Stromal cell of bone marrow (primary cell): ENCODE measurements around the gene WARS2.
A peak's percentile ranks its signal among the peaks of the same experiment; 100 is the strongest.

ENCODE experiments used
- DNase-seq: peaks from one replicate; pipeline ENCODE4 v3.0.0-alpha.2; 2012; ENCODE audit warnings: low read depth

WARS2 gene

DNA sequence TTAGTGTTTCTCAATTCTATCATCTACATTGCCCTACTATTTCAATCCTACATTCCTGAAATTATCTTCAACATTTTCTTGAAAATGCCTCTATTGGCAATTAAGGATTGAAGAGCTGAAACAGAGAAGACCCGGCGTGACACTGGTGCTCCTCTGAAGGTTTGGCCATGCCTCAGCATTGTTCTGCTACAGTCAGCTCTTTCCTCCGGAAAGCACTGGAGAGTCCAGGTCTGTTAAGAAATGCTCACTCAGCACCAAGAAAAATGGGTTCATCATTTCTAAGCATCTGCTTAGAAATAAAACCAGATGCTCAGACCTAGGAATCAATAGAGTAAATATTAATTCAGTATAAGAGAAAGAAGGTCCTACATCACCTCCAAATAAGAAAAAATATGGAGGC lies 58.8 kb downstream of the WARS2 start:
- no peak for DNase-seq

DNA sequence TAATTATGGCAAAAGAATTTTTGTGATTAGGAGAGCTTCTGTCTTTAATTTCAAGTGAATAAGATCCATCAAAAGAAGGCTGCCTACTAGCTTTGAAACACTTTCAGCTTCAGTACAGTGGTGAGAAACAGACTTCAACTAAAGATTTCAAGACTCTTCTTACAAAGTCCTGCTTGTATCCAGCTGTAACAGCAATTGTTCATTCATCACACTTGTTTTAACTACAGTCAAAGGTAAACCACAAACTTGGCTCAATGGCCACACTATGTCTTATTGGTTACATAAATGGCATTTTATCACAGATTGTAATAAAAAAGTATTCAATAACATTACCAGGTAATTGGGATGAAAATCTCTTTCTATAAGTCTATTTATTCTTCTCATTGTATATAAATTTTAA lies 59.2 kb downstream of the WARS2 start:
- DNase-seq = no peak

DNA sequence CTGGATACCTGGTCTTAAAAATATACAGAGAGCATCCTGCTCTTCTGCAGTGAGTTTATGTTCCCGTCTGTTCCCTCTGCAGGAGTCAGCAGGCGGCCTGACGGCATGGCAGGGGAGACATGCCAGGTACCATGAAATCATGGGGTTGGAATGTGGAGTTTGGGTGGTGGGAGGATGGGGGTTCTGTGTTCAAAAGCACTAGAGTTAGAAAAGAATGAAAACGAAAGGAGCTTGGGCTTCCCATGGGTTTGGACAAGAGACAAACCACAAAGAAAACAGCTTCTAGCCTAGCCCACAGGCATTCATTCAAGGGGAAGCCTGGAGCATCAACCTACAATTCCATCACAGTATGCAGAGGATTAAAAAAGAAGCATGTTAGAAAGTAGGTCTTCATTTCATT lies 59.9 kb downstream of the WARS2 start:
- peak; percentile 81 for DNase-seq

GRCh38 chr1:119079881-119080280 lies 60.6 kb downstream of the WARS2 start:
- DNase-seq = no peak

GRCh38 chr1:119075614-119076013 lies 64.8 kb downstream of the WARS2 start:
- DNase-seq = peak; percentile 78

GRCh38 chr1:119071321-119071720 lies 69.1 kb downstream of the WARS2 start:
- no peak for DNase-seq

DNA sequence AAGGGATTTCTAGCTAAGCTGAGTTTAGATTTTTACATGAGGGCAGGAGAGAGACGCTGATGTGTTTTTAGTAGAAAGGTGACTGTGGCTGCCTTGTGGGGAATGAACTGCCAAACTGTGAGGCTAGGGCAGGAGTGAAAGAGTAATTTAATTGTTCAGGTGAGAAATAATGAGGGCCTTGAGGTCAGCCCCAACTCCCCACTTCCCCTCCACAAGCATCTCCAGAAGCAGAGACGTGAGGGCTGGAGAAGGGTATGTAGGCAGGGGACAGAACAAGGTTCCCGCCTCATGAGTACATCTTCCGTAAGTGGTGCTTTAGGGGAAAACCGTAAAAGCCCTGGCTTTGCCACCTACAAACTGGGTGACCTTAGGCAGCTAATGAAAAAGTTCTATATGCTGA lies 70.8 kb downstream of the WARS2 start:
- no peak for DNase-seq

- DNase-seq = no peak
Observed at GRCh38 chr1:119068427-119068826, 72.0 kb downstream of the WARS2 start.

DNA sequence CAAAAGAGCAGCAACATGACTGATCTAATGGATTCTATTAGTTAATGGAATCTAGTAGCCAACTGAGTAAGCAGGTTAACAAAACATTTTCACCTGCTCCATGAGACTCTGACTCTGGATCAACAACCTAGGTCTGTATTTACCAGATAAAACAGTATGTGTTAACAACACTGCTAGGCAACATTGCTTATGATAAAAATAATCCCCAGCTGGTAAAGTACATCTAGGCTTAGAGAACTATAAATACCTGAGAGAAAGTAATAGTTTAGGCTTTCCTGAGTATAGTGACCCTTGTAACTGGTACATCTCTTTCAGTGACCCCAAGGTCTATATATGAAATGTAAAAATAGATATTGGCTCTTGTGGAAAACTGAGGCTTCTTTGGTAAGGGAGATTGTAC lies 78.8 kb downstream of the WARS2 start:
- no peak for DNase-seq

DNA sequence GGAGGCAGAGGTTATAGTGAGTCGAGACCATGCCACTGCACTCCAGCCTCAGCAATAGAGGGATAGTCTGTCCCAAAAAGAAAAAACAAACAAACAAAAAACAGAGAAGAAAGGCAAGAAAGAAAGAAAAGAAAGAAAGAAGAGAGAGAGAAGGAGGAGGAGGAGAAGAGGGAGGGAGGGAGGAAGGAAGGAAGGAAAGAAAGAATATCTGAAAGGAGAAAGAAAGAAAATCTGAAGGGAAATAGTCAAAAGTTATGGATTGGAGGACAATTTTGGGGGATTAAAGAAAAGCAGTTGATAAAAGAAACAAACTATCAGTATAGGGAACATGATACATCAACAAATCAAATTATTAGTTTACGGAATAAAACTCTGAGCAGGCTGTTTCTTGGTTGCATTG lies 84.9 kb downstream of the WARS2 start:
- DNase-seq = no peak

GRCh38 chr1:119053917-119054316 lies 86.5 kb downstream of the WARS2 start:
- no peak for DNase-seq

DNA sequence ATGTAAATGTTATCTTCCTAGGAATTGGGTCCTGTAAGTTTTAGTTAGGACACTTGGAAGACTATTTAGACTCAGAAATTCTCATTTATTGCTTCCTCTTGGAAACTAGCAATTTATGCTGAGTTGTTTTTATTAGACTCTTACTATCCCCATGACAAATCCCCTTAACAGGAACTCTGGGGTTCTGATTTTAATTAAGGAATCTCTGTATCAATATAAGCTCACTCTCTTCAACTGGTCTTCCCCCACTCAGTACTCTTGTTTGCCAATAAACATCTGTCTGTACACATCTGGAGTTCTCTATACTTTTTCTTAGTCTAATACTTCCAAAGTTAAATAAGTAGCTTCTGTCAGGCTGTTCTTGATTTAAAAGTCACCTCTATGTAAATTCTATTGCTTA lies 88.2 kb downstream of the WARS2 start:
- DNase-seq = no peak

DNA sequence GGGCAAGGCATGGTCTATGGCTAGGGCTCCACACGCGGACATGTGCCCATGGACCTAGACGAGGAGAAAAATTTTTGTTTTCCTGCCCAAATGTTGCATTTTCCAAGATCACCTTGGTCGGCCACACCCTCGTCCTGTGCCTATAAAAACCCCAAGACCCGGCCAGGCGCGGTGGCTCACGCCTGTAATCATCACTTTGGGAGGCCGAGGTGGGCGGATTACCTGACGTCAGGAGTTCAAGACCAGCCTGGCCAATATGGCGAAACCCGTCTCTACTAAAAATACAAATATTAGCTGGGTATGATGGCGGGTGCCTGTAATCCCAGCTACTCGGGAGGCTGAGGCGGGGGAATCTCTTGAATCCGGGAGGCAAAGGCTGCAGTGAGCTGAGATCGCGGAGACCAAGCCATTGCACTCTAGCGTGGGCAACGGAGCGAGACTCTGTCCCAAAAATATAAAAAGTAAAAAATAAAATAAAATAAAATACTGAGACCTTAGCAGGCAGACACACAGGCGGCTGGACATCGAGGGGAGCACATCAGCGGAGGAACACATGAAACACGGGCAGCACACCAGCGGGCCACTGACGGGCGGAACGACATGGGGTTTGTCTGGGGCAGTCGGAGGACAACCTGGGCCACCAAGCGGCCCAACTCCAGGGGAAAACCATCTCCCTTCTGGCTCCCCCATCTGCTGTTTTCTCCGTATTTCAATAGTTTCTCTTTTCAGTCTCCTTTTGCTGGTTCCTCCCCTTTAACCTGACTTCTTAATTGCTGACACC lies 91.6 kb downstream of the WARS2 start:
- DNase-seq = no peak

- DNase-seq = peak; percentile 60
Observed at GRCh38 chr1:119046785-119047438, 93.5 kb downstream of the WARS2 start.

- DNase-seq = no peak
Observed at GRCh38 chr1:119046429-119046784, 94.0 kb downstream of the WARS2 start.

GRCh38 chr1:119045096-119045746 lies 95.2 kb downstream of the WARS2 start:
- no peak for DNase-seq

- peak; percentile 28 for DNase-seq
Observed at GRCh38 chr1:119040906-119041305, 99.5 kb downstream of the WARS2 start.

DNA sequence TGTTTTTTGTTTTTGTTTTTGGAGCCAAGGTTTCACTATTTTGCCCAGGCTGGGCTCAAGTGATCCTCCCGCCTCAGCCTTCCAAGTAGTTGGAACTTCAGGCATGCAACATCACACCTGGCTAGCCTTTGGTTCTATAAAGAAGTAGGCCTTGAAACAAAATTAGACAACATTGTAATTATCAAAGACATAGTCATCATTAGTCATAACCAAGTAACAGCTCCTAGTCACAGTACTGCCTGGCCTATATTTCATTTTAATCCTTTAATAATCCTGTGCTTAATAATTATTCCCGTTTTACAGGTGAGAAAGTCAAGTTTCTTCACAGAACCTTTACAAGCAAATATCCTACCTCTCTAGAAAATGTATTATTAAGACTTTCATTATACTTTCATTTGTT lies 100.0 kb downstream of the WARS2 start:
- DNase-seq = no peak

- no peak for DNase-seq
Observed at GRCh38 chr1:119038363-119038762, 102.1 kb downstream of the WARS2 start.

GRCh38 chr1:119034359-119034758 lies 106.1 kb downstream of the WARS2 start:
- DNase-seq = no peak

- no peak for DNase-seq
Observed at GRCh38 chr1:119032986-119033385, 107.5 kb downstream of the WARS2 start.

DNA sequence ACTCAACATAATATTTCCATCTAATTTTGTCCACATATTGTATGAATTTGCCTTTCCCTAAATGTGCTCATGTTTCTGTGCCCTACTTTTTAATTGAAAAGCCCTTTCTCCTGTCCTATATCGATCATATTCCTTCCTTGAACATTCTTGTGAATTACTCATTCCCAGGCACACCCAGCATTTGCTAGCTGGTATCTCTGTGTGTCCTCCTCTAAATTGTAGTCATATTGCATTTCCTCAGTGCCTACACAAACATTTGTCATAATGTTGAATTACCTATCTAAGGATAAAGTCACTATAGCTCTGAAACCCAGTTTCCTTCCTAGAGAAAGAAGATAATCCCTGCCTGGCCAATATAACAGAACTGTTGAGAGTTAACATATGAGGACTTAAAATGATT lies 112.7 kb downstream of the WARS2 start:
- DNase-seq = no peak

DNA sequence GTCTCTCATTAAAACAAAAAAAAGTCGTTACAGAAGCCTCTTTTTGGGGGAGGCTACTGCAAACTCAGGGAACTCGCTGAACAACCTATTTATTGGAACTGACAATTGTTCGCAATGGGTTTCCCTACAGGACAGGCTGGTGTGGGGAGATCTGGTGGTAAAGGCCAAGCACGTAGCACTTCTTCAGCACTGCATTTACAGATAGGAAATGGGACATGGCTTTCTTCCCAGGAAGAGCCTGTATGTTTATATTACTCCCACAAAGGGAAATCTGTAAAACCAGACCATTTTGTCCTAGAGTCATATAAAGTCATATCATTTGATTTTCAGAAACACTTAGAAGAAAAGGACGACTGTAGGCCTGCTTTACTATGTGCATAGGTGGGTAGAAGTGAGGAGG lies 113.5 kb downstream of the WARS2 start:
- DNase-seq = no peak
